ENCODE measurements around the gene CYB5R3. TPM values are rescaled to one million over a fixed set of nuclear protein-coding genes. Genes with fewer than 3 reads are reported as not detected.

The CYB5R3 gene
- total RNA-seq, 4 donors from 2014 or later, result 134 to 200 (median 176) TPM

DNA sequence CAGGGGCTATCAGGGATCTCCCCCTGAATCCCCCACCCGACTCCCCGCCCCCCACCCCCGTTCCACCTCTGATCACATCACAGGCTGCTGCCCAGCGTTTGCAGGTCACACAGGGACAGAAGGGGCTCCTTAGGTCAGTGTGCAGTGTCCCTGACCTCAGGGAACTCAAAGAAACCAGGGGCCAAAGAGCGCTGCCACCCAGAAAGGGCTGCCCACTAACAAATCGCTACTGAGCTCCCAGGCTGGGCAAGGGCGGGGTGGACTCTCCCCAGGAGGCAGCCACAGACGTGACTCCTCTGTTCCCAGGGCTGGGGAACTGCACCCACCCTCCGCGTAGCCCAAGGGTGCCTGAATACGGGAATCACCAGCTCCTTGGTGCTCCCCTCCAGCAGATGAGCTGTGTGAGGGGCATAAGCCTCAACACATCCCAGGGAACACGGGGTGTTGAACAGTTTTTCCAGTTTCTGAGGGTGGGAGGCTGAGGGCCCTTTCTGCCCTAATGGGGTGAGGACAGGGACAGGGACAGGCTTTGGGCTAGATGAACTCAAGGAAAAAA is 24.6 kb downstream of the CYB5R3 start:
- WGBS, 2 donors, result 70 to 75% methylated on average over 8 to 12 of the region's 12 CpGs
- Histone ChIP-seq H3K27me3 (no peaks in the 10 kb centered on the region), H3K4me3 (no peak overlapping the region), H3K4me1 (peaks cover 0 to 47% (median 26%) of the 10 kb centered on the region in 4 donors), H3K36me3 (peaks cover 5 to 87% (median 22%) of the 10 kb centered on the region in 3 donors), H3K9me3 (no peaks in the 10 kb centered on the region), H3K27ac (peak overlapping the region in 3 of 4 donors; percentile 40 to 59 (median 48))
- no peak for DNase-seq (ENCODE audit: low spot score in 2 of 2)
- TF ChIP-seq, protein P1, sequence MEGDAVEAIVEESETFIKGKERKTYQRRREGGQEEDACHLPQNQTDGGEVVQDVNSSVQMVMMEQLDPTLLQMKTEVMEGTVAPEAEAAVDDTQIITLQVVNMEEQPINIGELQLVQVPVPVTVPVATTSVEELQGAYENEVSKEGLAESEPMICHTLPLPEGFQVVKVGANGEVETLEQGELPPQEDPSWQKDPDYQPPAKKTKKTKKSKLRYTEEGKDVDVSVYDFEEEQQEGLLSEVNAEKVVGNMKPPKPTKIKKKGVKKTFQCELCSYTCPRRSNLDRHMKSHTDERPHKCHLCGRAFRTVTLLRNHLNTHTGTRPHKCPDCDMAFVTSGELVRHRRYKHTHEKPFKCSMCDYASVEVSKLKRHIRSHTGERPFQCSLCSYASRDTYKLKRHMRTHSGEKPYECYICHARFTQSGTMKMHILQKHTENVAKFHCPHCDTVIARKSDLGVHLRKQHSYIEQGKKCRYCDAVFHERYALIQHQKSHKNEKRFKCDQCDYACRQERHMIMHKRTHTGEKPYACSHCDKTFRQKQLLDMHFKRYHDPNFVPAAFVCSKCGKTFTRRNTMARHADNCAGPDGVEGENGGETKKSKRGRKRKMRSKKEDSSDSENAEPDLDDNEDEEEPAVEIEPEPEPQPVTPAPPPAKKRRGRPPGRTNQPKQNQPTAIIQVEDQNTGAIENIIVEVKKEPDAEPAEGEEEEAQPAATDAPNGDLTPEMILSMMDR (IDR thresholded peaks at IDR 0.05), result no peak
- TF ChIP-seq EP300 (IDR thresholded peaks at IDR 0.05) (no peak), POLR2A (IDR thresholded peaks at IDR 0.05) (no peak)

DNA sequence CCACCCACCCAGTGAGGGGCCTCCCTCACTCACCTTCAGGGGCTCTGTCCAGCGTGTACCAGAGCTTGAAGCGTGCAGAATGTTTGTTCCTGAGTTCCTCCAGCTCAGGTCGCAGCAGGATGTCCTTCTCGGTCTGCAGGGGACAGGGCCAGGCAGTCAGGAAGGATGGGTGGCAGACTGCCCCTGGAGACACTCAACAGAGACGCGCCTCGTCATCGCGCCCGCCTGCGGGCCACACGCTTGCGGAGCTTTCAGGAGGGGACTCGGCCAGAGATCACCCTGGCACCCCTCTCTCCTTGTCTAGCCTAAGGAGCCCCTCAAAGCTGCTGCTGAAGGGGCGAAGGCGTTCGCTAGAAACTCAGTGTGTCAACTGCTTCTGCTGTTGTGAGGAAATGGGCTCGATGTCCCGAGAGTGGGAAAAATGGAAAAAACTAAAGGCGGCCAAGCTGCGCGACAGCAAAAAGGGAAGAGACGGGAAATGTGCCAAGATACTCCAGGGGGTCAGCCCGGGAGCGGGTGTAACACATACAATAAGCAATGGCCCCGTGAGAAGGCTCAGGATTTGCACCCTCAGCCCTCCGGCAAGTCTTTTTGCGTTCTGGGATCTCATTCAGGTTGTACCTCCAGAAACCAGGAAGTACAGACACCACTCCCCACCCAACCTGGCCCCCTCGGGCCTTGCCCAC is 25.3 kb downstream of the CYB5R3 start:
- peaks cover 5 to 87% (median 20%) of the 10 kb centered on the region in 3 donors for H3K36me3 ChIP-seq
- TF ChIP-seq EP300 (IDR thresholded peaks at IDR 0.05), result no peak
- no peak for TF ChIP-seq POLR2A (IDR thresholded peaks at IDR 0.05)
- TF ChIP-seq, protein P1 (IDR thresholded peaks at IDR 0.05), result no peak
- no peaks in the 10 kb centered on the region for H3K9me3 ChIP-seq
- no peaks in the 10 kb centered on the region for H3K27me3 ChIP-seq
- H3K4me3 ChIP-seq, result no peak overlapping the region
- 65 to 72% methylated on average over 28 to 29 of the region's 29 CpGs for WGBS, 2 donors
- no peak for DNase-seq (ENCODE audit: low spot score in 2 of 2)
- H3K4me1 ChIP-seq, result peaks cover 0 to 47% (median 26%) of the 10 kb centered on the region in 4 donors
- peak overlapping the region in 3 of 4 donors; percentile 40 to 59 (median 57) for H3K27ac ChIP-seq

DNA sequence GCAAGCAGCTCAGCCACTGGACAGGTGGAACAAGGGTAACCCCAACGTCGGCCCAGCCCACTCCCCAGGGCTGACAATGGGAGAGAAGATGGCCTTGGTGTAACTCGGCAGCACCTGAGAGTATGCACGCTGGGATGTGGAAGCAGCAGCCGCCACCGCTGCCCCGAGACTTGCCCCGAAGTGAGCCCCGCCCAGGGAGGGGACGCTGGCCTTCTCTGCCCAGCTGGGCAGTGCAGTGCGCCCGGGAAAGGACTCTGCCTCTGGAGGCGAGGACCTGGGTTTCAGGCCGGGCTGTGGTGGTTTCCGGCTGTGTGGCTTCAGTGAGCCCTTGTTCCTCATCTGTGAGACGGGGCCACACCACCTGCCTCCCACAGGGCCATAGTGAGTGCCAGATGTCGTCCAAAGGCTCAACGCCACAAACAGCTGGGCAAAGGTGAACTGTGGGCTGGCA is 25.9 kb downstream of the CYB5R3 start:
- no peaks in the 10 kb centered on the region for H3K9me3 ChIP-seq
- H3K4me3 ChIP-seq, result no peak overlapping the region
- DNase-seq (ENCODE audit: low spot score in 2 of 2), result no peak
- peaks cover 0 to 47% (median 26%) of the 10 kb centered on the region in 4 donors for H3K4me1 ChIP-seq
- peak overlapping the region in 3 of 4 donors; percentile 34 to 59 (median 57) for H3K27ac ChIP-seq
- no peak for TF ChIP-seq POLR2A (IDR thresholded peaks at IDR 0.05)
- no peak for TF ChIP-seq EP300 (IDR thresholded peaks at IDR 0.05)
- TF ChIP-seq, protein P1 (IDR thresholded peaks at IDR 0.05), result no peak
- peaks cover 5 to 85% (median 14%) of the 10 kb centered on the region in 3 donors for H3K36me3 ChIP-seq
- WGBS, 2 donors, result 66 to 73% methylated on average over 13 to 16 of the region's 18 CpGs
- H3K27me3 ChIP-seq, result no peaks in the 10 kb centered on the region

GRCh38 chr22:42622061-42622710 is 27.0 kb downstream of the CYB5R3 start:
- TF ChIP-seq POLR2A (IDR thresholded peaks at IDR 0.05) (no peak), EP300 (IDR thresholded peaks at IDR 0.05) (no peak)
- TF ChIP-seq, protein P1 (IDR thresholded peaks at IDR 0.05), result no peak
- 70 to 76% methylated on average over 17 to 20 of the region's 20 CpGs for WGBS, 2 donors
- DNase-seq (ENCODE audit: low spot score in 2 of 2), result no peak
- H3K4me1 ChIP-seq, result peaks cover 0 to 55% (median 26%) of the 10 kb centered on the region in 4 donors
- peak overlapping the region in 3 of 4 donors; percentile 40 to 88 (median 80) for H3K27ac ChIP-seq
- H3K9me3 ChIP-seq, result no peaks in the 10 kb centered on the region
- H3K27me3 ChIP-seq, result no peaks in the 10 kb centered on the region
- H3K36me3 ChIP-seq, result peaks cover 3 to 73% (median 5%) of the 10 kb centered on the region in 3 donors
- H3K4me3 ChIP-seq, result no peak overlapping the region
